ENCODE measurements around the gene FAM90A26.
"Not testable (repeated sequence)": the region's sequence is repeated elsewhere in the genome, so short reads cannot be mapped to it uniquely, and the experiment has no call there.

Gene FAM90A26

DNA sequence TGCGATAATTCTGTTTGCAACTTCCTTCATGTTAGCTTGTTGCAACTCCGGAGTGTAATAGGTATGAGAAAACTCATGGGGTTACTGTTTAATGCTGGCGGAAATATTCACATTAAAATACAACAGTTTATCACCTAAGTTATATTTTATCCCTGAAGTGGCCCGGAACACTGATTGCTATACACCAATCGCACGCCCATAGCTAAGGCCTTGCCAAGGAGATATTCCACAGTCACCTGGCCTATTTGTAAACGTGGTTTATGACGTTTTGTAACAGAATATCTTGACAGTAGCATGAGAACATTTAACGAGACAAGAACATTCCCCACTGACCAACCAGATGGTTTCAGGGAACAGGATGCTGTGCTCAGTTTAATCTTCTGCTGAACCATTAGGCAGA lies 23.2 kb upstream of the FAM90A26 start:
- no peak for DNase-seq (ENCODE audit: low read depth)
- TF ChIP-seq, protein P1, sequence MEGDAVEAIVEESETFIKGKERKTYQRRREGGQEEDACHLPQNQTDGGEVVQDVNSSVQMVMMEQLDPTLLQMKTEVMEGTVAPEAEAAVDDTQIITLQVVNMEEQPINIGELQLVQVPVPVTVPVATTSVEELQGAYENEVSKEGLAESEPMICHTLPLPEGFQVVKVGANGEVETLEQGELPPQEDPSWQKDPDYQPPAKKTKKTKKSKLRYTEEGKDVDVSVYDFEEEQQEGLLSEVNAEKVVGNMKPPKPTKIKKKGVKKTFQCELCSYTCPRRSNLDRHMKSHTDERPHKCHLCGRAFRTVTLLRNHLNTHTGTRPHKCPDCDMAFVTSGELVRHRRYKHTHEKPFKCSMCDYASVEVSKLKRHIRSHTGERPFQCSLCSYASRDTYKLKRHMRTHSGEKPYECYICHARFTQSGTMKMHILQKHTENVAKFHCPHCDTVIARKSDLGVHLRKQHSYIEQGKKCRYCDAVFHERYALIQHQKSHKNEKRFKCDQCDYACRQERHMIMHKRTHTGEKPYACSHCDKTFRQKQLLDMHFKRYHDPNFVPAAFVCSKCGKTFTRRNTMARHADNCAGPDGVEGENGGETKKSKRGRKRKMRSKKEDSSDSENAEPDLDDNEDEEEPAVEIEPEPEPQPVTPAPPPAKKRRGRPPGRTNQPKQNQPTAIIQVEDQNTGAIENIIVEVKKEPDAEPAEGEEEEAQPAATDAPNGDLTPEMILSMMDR (IDR thresholded peaks at IDR 0.05; ENCODE audit: control insufficient read depth, insufficient read depth, low read depth, low read length, missing control alignments): no peak
- no peak overlapping the region for H3K4me3 ChIP-seq (ENCODE audit: control insufficient read depth, low read depth, low read length)

DNA sequence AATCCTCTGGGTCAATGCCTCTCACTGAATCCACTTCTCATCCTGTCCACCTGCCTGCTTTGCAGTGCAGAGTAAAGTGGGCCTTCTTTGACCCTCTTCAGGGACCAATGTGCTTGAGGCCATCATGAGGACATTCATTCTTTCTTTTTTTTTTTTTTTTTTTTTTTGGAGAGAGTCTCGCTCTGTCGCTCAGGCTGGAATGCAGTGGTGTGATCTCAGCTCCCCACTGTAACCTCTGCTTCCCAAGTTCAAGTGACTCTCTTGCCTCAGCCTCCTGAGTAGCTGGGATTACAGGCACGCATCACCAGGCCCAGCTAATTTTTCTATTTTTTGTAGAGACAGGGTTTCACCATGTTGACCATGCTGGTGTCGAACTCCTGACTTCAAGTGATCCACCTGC lies 22.8 kb upstream of the FAM90A26 start:
- not testable (repeated sequence) for DNase-seq (ENCODE audit: low read depth); H3K4me3 ChIP-seq (ENCODE audit: control insufficient read depth, low read depth, low read length)

DNA sequence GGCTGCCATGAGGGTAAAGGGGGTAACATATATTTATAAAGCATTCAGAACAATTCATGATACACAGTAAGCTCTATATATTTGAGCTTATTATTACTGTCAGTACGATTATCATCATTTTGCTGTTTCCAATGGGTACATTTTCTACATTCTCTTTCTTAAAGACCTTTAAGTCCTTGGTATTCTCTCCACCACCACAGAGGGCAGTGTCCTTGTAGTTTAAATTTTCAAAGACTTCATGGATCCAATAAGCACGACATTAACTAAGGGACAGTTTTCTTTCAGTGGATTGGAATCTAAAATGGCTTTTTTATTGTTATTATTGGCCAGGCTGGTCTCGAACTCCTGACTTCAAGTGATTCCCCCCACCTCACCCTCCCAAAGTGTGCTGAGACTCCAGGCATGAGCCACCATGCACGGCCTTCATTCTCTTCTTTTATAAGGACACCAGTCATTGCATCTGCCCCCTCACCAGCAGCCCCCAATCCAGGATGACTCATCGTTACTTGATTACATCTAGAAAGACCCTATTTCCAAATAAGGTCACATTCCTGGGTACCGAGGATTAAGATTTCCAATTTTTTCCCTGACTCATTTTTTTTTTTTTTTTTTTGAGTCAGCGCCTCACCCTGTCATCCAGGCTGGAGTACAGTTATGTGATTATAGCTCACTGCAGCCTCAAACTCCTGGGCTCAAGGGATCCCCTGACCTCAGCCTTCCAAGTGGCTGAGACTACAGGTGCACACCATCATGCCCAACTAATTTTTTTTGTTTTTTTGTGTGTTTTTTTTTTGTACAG lies 21.4 kb upstream of the FAM90A26 start:
- not testable (repeated sequence) for DNase-seq (ENCODE audit: low read depth); H3K4me3 ChIP-seq (ENCODE audit: control insufficient read depth, low read depth, low read length)

DNA sequence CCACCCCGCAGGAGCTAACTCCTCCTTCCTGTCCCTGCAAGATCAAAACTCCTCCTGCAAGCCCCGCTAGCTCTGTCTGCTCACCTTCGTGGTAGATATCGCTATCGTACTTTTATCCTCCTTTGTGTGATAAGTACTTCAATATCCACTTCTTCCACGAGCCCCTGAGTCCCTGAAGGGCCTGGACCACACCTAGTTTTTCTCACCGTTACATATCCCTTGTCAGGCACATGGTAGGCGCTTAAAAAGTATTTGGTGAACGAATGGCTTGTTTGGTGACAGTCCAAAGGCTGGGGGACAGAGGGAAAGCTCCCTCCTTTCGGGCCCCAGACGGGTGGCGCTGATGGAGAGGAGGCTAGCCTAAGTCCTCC lies 18.4 kb upstream of the FAM90A26 start:
- H3K4me3 ChIP-seq (ENCODE audit: control insufficient read depth, low read depth, low read length): peak overlapping the region; percentile 59
- DNase-seq (ENCODE audit: low read depth): not testable (repeated sequence)

DNA sequence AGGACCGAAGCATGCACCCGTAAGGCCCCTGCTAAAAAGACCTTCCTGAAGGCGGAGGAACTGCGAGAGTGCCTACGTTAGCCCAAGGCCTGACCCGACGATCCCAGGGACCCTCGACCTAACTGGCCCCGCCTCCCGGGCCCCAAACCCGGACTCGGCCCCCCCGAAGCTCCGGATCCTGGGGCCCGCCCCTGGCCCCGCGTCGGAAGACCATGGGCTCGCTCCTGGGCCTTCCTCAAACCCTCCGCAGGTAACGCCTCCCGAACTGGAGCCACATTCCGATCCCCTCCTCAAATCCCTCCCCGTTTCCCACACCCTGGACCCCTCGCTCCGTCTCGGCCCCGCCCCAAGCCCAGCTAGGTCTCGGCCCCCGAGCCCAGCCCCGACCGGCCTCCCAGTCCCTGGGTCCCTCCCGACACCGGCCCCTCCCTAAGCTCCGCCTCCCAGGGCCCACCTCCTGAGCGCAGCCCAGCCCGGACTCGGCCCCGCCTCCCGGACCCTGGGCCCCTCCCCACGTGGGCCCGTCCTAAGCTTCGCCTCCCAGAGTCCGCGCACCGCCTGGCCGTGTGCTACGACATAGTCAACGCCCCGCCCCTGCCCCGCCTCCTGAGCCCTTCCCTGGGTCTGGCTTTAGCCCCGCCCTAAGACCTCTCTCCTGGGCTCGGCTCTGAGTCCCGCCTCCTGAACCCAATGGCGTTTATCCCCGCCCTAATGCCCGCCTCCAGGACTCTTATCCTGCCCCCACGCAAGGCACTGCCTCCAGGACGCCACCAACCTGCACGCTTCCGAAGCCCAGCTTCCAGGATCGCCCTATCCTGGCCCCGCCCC lies 17.8 kb upstream of the FAM90A26 start:
- peak overlapping the region; percentile 59 for H3K4me3 ChIP-seq (ENCODE audit: control insufficient read depth, low read depth, low read length)
- DNase-seq (ENCODE audit: low read depth): peak; percentile 73

DNA sequence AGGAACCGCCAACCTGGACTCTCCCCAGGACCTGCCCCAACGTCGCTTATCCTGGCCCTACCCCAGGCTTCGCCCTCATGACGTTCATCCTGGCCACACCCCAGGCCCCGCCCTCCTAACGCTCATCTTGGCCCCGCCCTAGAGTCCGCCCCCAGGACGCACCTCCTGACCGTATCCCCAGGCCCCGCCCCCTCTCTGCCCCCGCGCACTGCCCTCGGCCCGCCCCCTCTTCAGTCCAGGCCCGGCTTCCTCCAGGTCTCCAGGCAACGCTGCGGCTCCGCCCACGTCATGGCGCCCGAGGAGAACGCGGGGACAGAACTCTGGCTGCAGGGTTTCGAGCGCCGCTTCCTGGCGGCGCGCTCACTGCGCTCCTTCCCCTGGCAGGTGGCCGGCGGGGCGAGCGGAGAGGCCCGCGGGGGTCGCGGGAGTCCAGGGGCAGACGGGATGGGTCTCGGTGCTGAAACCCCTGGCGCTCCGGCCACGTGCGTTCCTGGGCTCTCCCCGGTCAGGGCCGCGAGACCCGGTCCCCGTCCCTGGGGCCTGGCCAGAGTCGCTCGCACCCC lies 17.1 kb upstream of the FAM90A26 start:
- DNase-seq (ENCODE audit: low read depth): peak; percentile 95
- H3K4me3 ChIP-seq (ENCODE audit: control insufficient read depth, low read depth, low read length): peak overlapping the region; percentile 55

DNA sequence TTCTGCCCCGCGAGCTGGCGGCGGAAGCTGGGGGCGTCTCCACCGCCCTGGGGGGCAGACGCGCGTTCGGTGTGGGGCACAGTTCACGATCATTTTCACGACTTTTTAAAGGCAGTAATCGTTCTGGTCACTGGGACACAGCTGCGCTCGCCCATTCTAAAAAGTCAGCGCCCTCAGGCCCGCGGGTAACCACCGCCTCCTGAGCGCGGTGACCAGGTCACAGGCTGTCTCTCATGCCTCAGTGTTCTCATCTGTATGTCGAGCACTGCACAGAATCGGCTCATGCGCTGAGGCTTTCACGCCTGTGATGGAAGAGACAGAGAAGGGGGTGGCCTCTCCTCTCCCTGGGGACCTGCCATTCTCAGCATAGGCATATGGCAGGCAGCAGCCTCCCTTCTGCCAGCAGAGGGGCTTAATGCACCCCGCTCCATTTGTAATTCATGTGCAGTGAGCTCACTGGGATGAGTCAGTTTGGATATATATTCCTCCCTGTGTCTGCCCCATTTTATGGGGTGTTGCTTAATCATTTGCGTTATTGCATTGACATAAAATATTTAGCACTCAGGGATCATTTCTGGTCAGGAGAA lies 16.5 kb upstream of the FAM90A26 start:
- peak overlapping the region; percentile 55 for H3K4me3 ChIP-seq (ENCODE audit: control insufficient read depth, low read depth, low read length)

DNA sequence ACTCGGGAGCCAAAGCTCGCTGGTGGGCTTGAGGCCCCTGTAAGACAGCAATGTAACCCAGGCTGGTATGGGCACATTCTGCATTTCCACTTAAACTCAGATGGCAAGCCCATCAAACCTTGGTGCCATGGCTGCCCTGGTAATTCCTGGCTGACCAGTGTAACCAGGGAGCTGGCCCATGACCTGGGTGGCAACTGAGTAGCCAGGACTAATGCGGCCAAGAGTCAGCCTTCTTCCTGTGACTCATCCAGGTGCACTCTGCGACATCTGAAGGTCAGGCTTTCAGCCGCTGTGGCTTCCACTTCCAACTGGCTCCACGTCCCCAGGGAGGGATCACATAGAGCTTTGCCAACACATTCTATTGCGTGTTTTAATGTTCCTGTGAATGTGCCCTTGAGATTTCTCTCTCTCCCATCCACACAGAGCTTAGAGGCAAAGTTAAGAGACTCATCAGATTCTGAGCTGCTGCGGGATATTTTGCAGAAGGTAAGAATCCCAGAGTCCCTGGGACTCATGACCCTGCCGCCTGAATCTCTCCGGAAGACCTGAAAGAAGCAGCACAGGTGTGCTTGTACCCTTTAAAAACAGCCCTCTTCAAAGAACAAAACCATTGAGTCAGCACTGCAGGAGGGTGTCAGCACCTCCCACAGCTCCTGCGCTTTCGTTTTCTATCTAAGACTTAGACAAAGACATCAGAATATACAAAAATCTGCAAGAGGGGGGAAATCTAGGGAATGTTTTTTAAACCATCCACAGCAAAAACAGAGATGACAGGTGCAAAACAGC lies 14.9 kb upstream of the FAM90A26 start:
- not testable (repeated sequence) for DNase-seq (ENCODE audit: low read depth); H3K4me3 ChIP-seq (ENCODE audit: control insufficient read depth, low read depth, low read length)

More for the DNA sequence above, 16.5 kb upstream of the FAM90A26 start:
- peak; percentile 50 for DNase-seq (ENCODE audit: low read depth)

DNA sequence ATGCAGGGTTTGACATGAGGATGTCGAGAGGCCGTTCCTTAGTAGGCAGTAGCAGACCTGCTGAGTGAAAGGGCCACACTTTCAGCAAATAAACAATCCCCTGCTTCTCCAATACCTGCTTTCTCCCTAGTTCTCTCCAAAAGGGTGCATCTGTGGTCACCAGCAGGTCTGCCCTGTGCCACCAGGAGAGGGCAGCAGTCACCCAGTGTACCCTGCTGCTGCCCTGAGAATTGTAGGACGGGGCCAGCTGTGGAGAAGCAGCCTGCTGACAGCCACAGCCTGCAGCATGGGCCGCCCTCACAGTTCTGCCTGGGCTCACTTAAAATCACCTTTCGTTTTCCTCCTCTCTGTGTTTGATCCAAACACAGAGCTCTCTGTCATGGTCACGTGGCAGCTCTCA lies 11.8 kb upstream of the FAM90A26 start:
- not testable (repeated sequence) for H3K4me3 ChIP-seq (ENCODE audit: control insufficient read depth, low read depth, low read length); DNase-seq (ENCODE audit: low read depth)

DNA sequence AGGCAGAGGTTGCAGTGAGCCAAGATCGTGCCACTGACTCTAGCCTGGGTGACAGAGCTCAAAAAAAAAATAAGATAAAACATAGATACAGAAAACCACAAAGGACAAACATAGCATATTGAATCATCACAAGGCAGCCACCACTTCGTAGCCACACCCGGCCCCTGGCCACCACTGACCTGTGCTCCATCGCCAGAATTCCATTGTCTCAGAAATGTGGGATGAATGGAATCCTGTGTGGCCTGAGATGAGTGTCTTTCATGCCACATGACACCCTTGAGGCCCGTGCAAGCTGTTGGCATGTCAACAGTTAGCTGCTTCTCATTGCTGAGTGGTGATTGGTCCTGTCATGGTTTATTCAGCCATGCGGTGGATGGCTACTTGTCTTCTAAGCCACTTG lies 10.2 kb upstream of the FAM90A26 start:
- not testable (repeated sequence) for H3K4me3 ChIP-seq (ENCODE audit: control insufficient read depth, low read depth, low read length); DNase-seq (ENCODE audit: low read depth)

DNA sequence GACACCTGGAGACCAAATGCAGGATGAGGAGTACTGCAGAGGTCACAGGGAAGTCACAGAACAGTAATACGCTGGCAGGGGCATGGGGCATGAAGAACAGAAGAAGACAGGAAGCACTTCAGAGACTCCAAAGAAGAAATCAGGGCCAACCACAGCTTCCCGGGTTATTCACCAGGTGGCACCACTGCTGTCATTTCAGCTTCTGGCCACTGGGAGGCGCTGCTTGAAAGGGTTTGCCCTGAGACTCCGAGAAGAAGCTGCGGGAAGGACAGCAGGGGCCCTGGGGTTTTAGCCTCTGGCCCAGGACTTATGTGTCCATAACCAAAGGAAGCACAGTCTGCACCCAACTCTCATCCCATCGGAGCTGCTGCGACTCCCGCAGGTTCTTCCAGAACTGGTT lies 4.2 kb upstream of the FAM90A26 start:
- DNase-seq (ENCODE audit: low read depth); H3K4me3 ChIP-seq (ENCODE audit: control insufficient read depth, low read depth, low read length): not testable (repeated sequence)

DNA sequence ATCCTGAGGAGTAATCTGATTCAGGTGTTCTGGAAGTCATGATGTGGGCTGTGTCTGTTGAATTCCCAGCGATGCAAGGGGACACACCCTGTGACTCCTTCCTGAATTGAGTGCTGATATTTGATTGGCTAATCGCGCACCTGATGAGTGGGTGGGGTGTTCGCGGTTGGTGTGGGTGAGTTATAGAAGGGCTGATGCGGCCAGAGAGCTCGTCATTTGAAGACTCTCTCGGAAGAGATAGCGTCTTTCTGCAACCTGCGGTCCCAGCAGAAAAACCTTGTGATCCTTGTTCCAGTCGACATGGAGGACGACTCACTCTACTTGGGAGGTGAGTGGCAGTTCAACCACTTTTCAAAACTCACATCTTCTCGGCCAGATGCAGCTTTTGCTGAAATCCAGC lies 40.1 kb downstream of the FAM90A26 start, which contains the start of gene USP17L10:
TSS of gene USP17L10 (plus strand) at position 301 of the 400 bp plus-strand sequence. CDS start at position 301, 0 bp downstream.
- H3K4me3 ChIP-seq (ENCODE audit: control insufficient read depth, low read depth, low read length); DNase-seq (ENCODE audit: low read depth): not testable (repeated sequence)

DNA sequence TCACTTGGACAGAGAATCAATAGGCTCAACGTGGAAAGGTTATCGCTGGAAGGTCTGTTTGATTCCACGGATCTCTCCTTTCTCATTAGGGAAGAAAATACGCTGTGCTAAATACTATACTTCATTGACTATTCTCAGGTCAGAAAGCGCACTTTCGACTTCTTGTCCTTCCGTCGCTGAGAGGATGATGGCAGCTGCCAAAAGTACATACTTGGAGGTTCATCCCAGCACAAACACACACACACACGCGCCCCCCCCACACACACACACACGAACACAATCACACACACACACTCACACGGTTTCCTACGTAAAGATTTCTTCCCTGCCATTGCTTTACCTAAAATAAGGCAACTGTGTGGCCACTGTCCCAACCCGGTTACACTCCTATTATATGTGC lies 44.5 kb downstream of the FAM90A26 start:
- H3K4me3 ChIP-seq (ENCODE audit: control insufficient read depth, low read depth, low read length); DNase-seq (ENCODE audit: low read depth): not testable (repeated sequence)

DNA sequence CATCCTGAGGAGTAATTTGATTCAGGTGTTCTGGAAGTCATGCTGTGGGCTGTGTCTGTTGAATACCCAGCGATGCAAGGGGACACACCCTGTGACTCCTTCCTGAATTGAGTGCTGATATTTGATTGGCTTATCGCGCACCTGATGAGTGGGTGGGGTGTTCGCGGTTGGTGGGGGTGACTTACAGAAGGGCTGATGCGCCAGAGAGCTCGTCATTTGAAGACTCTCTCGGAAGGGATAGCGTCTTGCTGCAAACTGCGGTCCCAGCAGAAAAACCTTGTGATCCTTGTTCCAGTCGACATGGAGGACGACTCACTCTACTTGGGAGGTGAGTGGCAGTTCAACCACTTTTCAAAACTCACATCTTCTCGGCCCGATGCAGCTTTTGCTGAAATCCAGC lies 44.9 kb downstream of the FAM90A26 start, which contains the start of gene USP17L11:
TSS of gene USP17L11 (plus strand) at position 301 of the 400 bp plus-strand sequence. CDS start at position 301, 0 bp downstream.
- DNase-seq (ENCODE audit: low read depth); H3K4me3 ChIP-seq (ENCODE audit: control insufficient read depth, low read depth, low read length): not testable (repeated sequence)

DNA sequence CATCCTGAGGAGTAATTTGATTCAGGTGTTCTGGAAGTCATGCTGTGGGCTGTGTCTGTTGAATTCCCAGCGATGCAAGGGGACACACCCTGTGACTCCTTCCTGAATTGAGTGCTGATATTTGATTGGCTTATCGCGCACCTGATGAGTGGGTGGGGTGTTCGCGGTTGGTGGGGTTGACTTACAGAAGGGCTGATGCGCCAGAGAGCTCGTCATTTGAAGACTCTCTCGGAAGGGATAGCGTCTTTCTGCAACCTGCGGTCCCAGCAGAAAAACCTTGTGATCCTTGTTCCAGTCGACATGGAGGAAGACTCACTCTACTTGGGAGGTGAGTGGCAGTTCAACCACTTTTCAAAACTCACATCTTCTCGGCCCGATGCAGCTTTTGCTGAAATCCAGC lies 49.6 kb downstream of the FAM90A26 start, which contains the start of gene USP17L12:
TSS of gene USP17L12 (plus strand) at position 301 of the 400 bp plus-strand sequence. CDS start at position 301, 0 bp downstream.
- not testable (repeated sequence) for DNase-seq (ENCODE audit: low read depth); H3K4me3 ChIP-seq (ENCODE audit: control insufficient read depth, low read depth, low read length)

DNA sequence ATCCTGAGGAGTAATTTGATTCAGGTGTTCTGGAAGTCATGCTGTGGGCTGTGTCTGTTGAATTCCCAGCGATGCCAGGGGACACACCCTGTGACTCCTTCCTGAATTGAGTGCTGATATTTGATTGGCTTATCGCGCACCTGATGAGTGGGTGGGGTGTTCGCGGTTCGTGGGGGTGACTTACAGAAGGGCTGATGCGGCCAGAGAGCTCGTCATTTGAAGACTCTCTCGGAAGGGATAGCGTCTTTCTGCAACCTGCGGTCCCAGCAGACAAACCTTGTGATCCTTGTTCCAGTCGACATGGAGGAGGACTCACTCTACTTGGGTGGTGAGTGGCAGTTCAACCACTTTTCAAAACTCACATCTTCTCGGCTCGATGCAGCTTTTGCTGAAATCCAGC lies 54.4 kb downstream of the FAM90A26 start, which contains the start of gene USP17L13:
TSS of gene USP17L13 (plus strand) at position 301 of the 400 bp plus-strand sequence. CDS start at position 301, 0 bp downstream.
- H3K4me3 ChIP-seq (ENCODE audit: control insufficient read depth, low read depth, low read length); DNase-seq (ENCODE audit: low read depth): not testable (repeated sequence)

All from AG09309 (cell line).